GM20431 (cell line): ENCODE data around the gene SLC25A23.

Source experiments
- in situ Hi-C: fragments of 300-500 bp; cut with MseI, MboI; formaldehyde crosslinking; loops from one replicate; pipeline ENCODE4 v1.15.0; 2020; ENCODE audit warnings: low sequenced_read_pairs; ENCODE audit not compliant: unreplicated experiment

The SLC25A23 gene

DNA sequence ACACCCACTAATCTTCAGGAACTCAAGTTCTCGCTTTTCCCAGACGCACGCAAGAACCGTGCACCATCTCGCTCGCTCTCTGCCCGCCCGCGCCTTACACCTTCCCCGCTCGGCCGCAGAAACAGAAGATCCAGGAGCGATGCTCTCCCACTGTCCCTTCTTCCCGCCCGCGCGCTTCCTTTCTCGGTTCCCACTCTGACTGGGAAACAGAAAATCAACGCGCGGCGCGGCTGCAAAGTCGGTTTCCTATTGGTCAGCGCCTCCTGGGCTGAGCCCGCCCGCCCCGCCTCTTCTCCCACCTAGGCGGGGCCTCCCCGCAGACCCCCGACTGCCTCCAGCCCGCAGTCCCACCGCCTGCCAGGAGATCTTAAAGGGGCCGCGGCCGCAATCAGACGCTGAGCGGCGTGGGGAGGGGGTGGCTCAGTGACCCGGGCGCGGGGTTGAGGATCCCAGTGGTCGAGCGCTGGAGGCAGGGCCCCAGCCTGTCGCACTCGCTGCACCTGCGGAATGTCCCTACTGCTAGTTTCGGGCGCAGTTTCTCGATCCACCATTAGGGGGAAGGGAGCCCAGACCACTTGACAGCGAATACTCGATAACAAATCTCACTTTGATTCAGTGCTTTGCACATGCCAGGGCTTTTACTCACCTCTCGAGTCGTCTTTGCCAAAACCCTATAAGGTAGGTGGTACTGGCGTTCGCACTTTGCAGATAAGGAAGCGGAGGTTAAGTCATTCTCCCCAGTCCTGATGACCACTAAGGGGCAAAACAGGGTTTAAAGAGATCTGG lies 700 bp upstream of the SLC25A23 start:
- in situ Hi-C loops, result no loop called here

DNA sequence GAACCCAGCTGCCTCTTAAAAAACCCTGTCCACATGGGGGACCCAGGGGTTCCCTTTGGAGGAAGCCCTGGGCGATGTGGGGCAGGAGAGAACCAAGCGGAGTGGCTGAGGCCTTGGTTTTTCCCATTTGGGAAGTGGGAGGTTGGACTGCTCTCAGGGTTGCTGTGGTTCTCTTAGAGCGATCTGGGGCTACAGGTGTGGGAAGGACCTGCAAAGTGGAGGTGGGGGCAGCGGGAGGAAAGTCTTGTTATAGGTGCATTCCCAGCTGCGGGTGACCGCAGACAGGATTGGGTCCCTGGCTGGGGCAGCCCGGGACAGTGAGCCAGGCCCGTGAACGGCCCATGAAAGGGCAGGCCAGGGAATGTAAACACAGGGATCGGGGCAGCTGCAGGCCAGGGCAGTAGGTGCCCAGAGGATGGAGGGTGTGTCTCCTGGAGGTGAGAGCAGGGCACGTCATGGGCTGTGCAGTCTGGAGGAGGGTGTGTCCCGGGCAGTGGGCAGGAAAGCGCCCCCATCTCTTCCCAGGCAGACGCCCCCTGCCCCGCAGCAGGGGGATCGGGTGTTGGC lies 814 bp downstream of the SLC25A23 start:
- in situ Hi-C loops, result no loop called here

DNA sequence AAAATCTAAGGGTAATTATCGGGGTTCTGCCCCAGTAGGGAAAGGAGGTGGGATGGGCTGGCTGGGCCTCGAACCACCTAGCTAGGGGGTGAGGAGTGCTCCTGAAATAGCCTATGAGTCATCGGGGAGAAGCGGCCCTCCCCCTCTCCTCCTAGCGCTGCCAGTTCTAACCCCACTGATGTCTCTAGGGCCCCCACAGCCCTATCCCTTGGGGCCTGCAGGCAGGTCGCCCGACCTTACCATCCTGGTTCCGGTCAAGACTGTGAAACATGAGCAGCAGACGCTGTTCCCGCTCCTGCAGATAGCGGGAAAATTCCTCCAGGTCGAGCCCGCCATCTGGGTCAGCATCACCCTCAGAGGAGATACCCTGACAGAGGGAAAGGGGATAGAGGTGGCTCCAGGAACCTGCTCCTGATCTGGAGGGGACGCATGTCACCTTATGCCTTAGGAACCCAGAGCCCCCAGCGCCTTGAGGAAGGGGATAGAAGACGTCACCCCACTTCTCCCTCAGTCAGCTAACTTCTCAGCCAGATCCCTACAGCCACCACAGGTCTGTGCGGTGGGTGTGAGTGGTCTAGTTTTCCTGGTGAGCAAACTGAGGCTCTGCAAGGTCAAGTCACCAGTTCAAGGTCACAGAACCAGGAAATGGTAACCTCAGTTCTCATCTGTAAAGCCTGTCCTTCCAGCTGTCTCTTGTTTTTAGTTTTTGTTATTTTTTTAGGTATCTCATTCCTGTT lies 1.5 kb downstream of the SLC25A23 start:
- in situ Hi-C loops, result no loop called here

DNA sequence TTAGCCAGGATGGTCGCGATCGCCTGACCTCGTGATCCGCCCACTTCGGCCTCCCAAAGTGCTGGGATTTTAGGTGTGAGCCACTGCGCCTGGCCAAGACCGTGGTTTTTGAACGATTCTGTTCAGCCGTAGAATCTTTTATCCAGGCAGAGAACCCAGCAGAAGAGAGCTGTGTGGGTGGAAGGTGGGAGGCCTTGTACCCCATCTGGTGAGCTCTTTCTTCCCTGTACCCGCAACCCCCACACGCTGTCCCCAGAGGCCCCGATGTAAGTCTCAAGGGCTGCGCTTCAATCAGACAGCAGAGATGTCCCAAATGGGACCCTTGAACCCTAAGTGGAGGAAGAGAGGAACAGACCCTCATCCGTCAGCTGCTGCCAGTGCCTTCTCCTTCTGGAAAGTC lies 3.7 kb downstream of the SLC25A23 start:
- in situ Hi-C loops, result no loop called here

DNA sequence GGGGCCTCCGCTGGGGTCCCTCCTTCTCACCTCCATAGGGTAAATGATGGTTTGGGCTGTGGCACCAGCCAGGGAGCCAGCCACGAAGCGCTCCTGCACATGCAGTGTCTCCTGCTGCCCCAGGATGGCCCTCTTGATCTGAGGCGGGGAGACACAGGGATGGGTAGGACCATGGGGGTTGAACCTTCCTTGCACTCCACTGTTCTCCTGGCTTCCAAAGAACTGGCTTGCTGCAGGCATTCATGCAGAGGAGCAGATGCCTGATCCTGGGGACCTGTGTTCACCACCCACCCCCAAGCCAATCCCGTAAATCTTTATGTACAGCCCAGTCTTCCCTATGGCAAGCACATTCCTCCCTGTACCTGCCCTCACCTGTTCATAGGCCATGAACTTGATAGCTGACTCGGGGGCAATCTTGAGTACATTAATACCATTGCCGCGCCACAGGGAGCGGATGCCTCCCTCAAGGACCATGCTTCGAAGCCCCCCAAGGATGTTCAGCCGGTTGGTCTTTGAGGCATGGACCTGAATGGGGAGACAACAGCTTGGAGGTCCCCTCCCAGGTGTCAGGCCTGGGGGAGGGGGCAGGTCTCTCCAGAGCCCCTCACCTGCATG lies 5.5 kb downstream of the SLC25A23 start:
- in situ Hi-C loops, result no loop called here

DNA sequence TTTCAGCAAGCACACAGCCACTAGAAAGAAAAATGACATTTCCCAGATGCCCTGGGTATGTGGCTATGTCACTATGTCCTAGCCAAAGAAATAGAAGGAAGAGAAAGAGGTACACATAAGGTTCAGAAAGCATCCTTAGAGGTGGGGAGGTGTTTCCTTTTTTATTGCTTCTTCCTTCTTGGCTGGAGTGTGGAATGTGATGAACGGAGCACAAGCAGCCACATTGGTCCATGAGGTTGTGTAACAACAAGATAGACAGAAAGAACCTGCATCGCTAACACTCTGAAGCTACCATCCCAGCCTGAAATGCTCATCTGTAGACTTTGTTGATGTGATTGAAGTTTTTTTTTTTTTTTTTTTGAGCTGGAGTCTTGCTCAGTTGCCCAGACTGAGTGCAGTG lies 6.7 kb downstream of the SLC25A23 start:
- in situ Hi-C loops, result no loop called here

DNA sequence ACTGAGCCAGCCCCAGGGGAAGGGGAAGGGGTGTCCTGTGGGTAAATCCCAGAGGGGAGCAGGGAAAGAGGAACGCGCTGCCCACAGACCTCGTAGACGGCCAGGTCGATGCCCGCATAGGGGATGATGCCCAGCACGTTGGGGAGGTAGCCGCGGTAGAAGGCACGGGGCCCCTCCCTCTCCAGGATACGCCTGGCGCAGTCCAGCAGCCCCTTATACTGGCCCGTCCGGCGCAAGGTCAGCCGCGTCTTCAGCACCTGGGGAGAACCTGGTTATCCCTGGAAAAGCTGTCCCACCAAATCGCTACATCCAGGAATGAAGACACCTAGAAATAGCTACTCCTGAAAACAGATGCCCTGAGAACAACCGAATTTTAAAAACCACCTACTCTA lies 7.4 kb downstream of the SLC25A23 start:
- in situ Hi-C loops, result no loop called here

DNA sequence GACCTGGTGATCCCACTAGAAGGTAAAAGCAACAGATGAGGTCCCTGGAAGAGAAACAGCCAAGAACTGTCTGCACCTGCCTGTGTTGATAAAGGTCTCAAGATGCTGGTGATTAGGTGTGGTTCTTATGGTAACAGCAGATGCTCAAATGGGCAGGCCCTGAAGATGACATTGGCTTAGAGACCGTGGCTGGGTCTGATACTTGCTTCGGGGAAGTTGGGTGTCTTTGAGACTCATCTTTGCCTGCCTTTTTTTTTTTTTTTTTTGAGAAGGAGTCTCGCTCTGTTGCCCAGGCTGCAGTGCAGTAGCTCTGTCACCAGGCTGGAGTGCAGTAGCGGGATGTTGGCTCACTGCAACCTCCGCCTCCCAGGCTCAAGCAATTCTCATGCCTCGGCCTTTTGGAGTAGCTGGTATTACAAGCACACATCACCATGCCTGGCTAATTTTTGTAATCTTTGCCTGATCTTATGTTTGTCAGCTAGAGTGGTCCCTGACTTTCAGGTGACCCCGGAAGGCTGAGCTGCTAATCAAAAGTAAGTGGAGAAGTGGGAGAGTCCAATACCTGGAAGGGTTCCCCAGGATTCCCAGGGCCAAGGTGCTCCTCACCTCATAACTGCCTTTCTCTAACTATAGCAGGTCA lies 7.9 kb downstream of the SLC25A23 start:
- in situ Hi-C loops, result no loop called here

DNA sequence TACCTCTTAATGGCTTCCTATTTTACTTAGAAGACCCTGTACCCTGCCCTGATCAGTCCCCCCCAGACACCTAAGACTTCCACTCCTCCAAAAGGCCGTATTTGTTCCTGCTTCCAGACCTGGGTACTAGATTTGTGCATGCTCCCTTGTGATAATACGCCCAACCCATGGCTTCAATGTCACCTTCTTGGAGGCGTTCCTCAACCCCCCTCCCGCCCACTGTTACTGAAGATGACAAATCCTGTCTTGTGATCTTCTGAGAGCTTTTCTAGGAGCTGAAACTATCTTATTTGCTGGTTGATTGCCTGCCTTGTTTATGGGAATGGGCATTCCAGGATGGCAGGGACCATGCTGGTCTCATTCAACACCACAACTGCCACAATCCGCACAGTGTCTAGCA lies 9.4 kb downstream of the SLC25A23 start:
- in situ Hi-C loops, result no loop called here

DNA sequence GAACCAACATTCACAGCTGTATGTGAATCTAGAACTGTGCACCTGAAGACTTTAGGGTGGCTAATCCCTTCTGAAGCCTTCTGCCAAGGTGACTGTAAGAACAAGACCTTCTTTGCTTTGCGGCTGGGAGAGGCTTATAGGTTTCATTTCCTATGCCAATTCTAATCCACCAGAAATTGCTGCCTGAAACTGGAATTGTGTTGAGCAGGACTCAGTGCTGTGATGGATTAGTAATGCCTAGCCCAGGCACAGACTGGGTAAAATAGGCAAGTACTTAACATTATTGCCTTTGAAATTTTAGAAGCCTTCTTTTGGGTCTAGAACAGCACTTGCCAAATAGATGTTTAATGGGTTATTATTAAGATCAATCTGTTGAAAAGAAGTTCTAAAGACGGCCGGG lies 11.5 kb downstream of the SLC25A23 start:
- in situ Hi-C loops, result no loop called here

DNA sequence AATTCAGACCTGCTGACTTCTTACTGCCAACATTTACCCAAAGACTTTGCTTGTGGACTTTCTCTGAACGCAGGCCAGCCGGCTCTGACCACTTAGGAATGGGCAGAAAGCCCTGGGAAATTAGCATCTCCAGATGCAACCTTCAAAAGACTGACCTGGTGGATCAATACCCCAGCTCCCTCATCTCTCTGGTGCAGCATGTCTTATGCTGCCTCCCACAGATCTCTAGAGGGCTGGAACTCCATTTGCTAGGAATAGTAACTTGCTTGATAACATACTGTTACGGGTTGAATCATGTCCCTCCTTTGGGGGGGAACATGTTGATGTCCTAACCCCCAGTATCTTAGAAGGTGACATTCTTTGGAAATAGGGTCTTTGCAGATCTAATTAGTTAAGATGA lies 13.1 kb downstream of the SLC25A23 start:
- in situ Hi-C loops, result no loop called here

DNA sequence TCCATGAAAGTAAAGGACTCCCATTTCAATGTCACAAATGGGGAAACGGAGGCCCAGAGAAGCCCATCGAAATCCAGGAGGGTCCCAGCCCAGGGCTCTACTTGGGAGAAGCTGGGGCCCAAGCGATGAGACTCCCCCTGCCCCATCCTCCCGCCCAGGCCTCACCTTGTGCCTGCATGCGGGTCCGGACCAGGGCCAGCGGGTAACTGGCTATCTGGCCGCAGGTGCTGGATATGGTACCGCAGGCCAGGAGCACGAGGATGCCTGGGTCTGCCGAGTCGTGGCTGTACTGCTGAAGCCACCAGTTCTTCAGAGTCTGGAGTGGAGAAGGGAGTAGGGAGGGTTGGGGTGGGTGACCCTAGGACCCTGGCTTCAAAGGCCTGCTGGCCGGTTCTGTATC lies 15.6 kb downstream of the SLC25A23 start:
- in situ Hi-C loops, result no loop called here

DNA sequence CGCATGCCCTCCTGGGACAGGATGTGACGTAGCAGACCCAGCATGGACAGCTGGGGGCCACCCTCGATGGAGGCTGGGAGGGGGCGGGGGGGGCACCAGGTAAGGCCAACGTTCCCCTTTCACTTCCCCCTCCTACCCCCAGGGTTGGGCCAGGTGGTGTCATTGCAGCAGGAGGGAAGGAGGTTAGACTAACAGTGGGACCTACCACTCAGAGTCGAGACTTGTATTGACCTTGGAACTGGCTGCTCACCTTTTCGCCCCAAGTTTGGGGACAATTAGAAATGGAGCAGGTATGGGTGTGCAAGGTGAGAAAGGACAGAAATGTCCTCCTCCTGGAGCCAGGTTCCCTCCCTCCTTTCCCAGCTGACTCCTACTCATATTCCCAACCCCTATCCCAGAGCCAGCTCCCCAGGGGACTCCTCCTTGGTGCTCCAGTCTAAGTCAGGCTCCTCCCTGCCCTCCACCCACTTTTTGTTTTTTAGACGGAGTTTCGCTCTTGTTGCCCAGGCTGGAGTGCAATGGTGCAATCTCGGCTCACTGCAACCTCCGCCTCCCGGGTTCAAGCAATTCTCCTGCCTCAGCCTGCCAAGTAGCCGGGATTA lies 17.4 kb downstream of the SLC25A23 start:
- in situ Hi-C loops, result no loop called here

DNA sequence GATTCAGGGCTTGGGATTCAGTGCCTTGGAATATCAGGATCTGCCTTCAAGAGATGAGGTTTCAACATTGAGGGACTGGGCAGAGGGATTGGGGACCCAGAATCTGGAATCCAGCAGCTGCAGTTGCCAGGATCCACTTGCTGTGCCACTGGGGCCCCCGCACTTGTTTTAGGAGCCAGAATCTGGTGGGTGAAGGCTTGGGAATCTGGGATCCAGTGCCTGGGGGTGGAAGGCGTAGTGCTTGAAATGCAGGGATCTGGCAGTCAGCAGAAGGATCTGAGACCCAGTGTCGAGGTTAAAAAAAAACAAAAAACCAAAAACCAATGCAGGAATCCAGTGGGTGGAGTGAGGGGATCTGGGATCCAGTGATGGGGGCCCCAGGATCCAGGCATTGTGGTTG lies 18.7 kb downstream of the SLC25A23 start:
- in situ Hi-C loops, result no loop called here

DNA sequence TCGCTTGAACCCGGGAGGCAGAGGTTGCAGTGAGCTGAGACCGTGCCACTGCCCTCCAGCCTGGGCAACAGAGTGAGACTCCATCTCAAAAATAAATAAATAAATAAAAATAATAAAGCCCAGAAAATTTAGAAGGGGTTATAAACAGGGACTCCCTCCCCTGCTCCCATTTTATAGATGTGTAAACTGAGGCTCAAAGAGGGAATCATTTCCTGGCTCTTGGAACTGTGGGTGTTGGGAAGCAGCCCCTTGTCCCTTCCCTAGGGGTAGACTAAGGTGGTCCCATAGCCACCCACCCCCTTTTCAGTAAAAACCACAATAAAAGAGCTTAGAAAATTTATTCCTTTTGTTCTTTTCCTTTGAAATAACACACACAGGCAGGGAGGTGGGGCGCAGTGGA lies 19.8 kb downstream of the SLC25A23 start:
- in situ Hi-C loops, result no loop called here

DNA sequence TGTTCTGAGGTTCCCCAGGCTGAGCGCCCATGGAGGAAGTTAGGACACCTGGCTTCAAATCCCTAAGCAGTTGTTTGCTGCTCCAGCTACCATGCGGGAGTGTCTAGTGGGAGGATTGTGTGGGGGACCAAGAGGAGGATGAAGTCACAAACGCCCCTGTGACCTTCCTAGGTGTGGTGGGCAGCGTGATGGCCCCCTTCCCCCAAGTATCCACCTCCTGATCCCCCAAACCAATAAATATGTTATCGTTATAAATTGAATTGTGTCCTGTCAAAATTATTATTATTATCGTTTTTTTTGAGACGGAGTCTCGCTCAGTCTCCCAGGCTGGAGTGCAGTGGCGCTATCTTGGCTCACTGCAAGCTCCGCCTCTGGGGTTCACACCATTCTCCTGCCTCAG lies 25.9 kb downstream of the SLC25A23 start, which contains the start of gene SLC25A41:
Gene SLC25A41, minus strand, starts transcription at position 101 of the 400 bp plus-strand sequence. Its CDS starts 70 bp downstream, at position 31.
- in situ Hi-C loops, result no loop called here

DNA sequence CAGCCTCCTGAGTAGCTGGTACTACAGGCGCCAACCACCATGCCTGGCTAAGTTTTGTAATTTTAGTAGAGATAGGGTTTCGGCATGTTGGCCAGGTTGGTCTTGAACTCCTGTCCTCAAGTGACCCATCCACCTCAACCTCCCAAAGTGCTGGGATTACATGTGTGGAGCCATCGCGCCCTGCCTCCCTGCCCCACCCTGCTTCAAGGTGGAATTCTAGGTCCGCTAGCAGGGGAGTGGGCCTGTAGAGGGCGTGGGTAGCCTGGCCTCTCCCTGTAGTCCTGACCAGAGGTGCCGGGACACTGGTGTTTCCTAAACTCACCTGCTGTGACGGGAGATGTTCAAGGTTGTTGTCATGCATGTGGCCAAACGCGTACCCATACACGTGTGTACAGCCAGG lies 26.4 kb downstream of the SLC25A23 start:
- in situ Hi-C loops, result no loop called here

DNA sequence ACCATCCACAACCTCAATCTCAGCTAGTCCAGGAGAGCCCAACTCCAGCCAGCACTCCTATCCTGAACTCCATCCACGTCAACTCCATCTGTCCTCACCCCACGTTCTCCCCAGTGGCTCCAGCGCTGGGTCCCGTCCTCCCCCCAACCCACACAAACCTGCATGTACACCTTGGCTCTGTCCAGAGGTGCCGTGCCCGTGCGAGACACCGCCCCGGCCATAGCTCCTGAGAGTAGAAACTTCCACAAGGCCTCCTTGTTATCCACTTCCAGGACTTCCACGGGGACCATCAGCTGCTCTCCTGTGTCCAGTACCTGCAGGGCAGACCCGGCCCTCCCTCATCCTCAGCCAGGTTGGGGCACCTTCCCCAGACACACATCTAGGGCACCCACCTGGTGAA lies 27.7 kb downstream of the SLC25A23 start:
- in situ Hi-C loops, result no loop called here

DNA sequence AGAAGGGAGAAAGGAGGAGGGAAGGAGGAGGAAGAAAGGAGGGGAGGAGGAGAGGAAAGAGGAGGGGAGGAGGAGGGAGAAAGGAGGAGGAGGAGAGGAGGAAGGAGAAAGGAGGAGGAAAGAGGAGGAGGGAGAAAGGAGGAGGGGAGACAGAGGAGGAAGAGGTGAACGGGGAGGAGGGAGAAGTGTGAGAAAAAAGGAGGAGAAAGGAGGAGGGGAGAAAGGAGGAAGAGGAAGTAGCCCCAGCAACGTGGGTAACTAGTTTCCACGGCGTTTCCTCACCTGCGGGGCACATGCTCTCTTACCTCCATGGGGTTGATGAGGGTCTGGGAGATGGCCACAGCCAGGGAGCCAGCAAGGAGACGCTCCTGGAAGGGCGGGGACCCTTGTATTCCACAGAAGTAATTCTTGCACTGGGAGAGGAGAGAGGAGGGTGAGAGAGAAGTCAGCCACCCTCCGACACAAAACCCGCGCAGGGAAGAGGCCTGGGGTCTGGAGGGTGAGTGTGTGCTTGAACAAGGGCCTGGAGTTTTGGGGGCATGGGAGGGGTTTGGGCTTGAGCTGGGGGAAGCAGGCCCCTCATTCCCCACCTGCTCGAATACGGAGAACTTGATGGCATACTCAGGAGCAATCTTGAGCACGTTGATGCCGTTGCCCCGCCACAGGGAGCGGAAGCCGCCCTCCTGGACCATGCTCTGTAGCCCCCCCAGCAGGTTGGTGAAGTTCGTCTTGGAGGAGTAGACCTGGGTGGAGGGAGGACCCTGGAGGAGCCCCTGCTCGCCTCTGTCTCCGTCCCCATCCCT lies 30.0 kb downstream of the SLC25A23 start:
- in situ Hi-C loops, result no loop called here
